ENCODE data around the gene CSF3.
"Not testable (repeated sequence)": the region's sequence is repeated elsewhere in the genome, so short reads cannot be mapped to it uniquely, and the experiment has no call there.

The CSF3 gene

GRCh38 chr17:39999067-39999466 lies 16.2 kb upstream of the CSF3 start:
- DNase-seq: no peak

GRCh38 chr17:40000161-40000560 lies 15.1 kb upstream of the CSF3 start:
- no peak for DNase-seq

- DNase-seq: not testable (repeated sequence)
Observed at GRCh38 chr17:40001335-40001734, 13.9 kb upstream of the CSF3 start.

- no peak for DNase-seq
Observed at GRCh38 chr17:40004072-40004471, 11.2 kb upstream of the CSF3 start.

- no peak for DNase-seq
Observed at GRCh38 chr17:40004712-40005111, 10.5 kb upstream of the CSF3 start.

- DNase-seq: no peak
Observed at GRCh38 chr17:40005520-40005919, 9.7 kb upstream of the CSF3 start.

GRCh38 chr17:40010946-40011500 lies 4.2 kb upstream of the CSF3 start:
- not testable (repeated sequence) for DNase-seq

- DNase-seq: not testable (repeated sequence)
Observed at GRCh38 chr17:40012017-40012647, 3.1 kb upstream of the CSF3 start.

GRCh38 chr17:40014375-40014980 lies 762 bp upstream of the CSF3 start:
- no peak for DNase-seq

- no peak for DNase-seq
Observed at GRCh38 chr17:40015998-40016985, 1.1 kb downstream of the CSF3 start.

GRCh38 chr17:40017422-40018080 lies 2.3 kb downstream of the CSF3 start:
- DNase-seq: no peak

GRCh38 chr17:40018211-40019121 lies 3.2 kb downstream of the CSF3 start:
- no peak for DNase-seq

- DNase-seq: no peak
Observed at GRCh38 chr17:40019140-40019991, 4.1 kb downstream of the CSF3 start.

GRCh38 chr17:40020146-40020545 lies 4.9 kb downstream of the CSF3 start:
- no peak for DNase-seq

- DNase-seq: no peak
Observed at GRCh38 chr17:40021451-40021971, 6.3 kb downstream of the CSF3 start.

- no peak for DNase-seq
Observed at GRCh38 chr17:40022497-40022896, 7.3 kb downstream of the CSF3 start.

- no peak for DNase-seq
Observed at GRCh38 chr17:40022961-40023541, 7.8 kb downstream of the CSF3 start.

- no peak for DNase-seq
Observed at GRCh38 chr17:40023590-40024292, 8.5 kb downstream of the CSF3 start.

GRCh38 chr17:40024901-40025300 lies 9.7 kb downstream of the CSF3 start:
- DNase-seq: no peak
